Esophagus squamous epithelium (tissue), 5 donors: ENCODE data around the gene DLGAP1. TPM values are rescaled to one million over a fixed set of nuclear protein-coding genes. Genes with fewer than 3 reads are reported as not detected.

ENCODE experiments used
- DNase-seq: peaks from one replicate; lab custom pipeline; 2025; lab: John Stamatoyannopoulos, UW
- H3K27ac ChIP-seq, 4 donors: fragments of 200-600 bp; sonication (generic); one replicate each; pipeline ENCODE4 v1.5.1; 2016 to 2019; ENCODE audit warnings: mild to moderate bottlenecking in 1 of 4
- H3K27me3 ChIP-seq, 4 donors: fragments of 200-600 bp; sonication (generic); 1 replicate in 3 of 4; 2 replicates in 1 of 4; pipeline versions ENCODE4 v1.5.1 to v1.6.0; 2017 to 2021; ENCODE audit warnings: antibody characterized with exemption in 1 of 4
- H3K36me3 ChIP-seq, 3 donors: fragments of 200-600 bp; sonication (generic); one replicate each; pipeline ENCODE4 v1.5.1; 2016 to 2019
- H3K4me1 ChIP-seq, 3 donors: fragments of 200-600 bp; sonication (generic); one replicate each; pipeline ENCODE4 v1.5.1; 2017 to 2019
- H3K4me3 ChIP-seq, 4 donors: fragments of 200-600 bp; sonication (generic); 1 replicate in 3 of 4; 2 replicates in 1 of 4; pipeline ENCODE4 v1.5.1; 2016 to 2019; ENCODE audit warnings: mild to moderate bottlenecking in 2 of 4, moderate library complexity in 1 of 4
- H3K9me3 ChIP-seq, 3 donors: fragments of 200-600 bp; sonication (generic); one replicate each; pipeline ENCODE4 v1.5.1; 2016 to 2019
- CTCF ChIP-seq, 6 experiments: fragments of 450-650 bp in 4 of 6; fragments of 200-600 bp in 2 of 6; sonication (generic) in 2 of 6; IDR thresholded peaks; one replicate each; pipeline ENCODE4 v1.5.1; 2016 to 2019; ENCODE audit warnings: antibody characterized with exemption in 6 of 6, mild to moderate bottlenecking in 4 of 6, moderate library complexity in 4 of 6
- POLR2A ChIP-seq, 4 donors: fragments of 450-650 bp; IDR thresholded peaks; one replicate each; pipeline ENCODE4 v1.6.1; 2017; ENCODE audit warnings: antibody characterized with exemption in 4 of 4, mild to moderate bottlenecking in 4 of 4, moderate library complexity in 3 of 4
- WGBS, 2 donors: methylation state at CpG; one replicate each; pipeline ENCODE4 v1.1.5; 2018; 5-methylcytosine and 5-hydroxymethylcytosine counted together
- intact Hi-C: fragments of 100-400 bp; cut with DNase I; formaldehyde crosslinking; loops from one replicate; pipeline ENCODE4 v1.15.0; 2022
- total RNA-seq, 4 donors: library from RNA; depleted of rRNA; stranded (reverse); fragments of >200 nt; gene quantifications; one replicate each; pipeline ENCODE4 v1.1.0, GENCODE V29; 2016
- donor health status: DM: yes; HTN: yes; CAD: no.

Gene DLGAP1
- total RNA-seq, 4 donors from 2014 or later, result 0.09 to 1.5 (median 0.52) TPM

GRCh38 chr18:3675994-3676393 lies 779.1 kb downstream of the DLGAP1 start:
- Histone ChIP-seq H3K9me3 (no peaks in the 10 kb centered on the region), H3K27me3 (no peaks in the 10 kb centered on the region), H3K27ac (no peak overlapping the region), H3K4me3 (no peak overlapping the region), H3K36me3 (no peaks in the 10 kb centered on the region), H3K4me1 (peaks cover 0 to 8% (median 4%) of the 10 kb centered on the region in 3 donors)
- WGBS, 2 donors, result 90 to 95% methylated on average over 8 of the region's 8 CpGs
- intact Hi-C loops, result no loop called here
- DNase-seq, result no peak
- TF ChIP-seq CTCF (IDR thresholded peaks at IDR 0.05), result no peak
- TF ChIP-seq POLR2A (IDR thresholded peaks at IDR 0.05), result no peak

GRCh38 chr18:3675446-3675845 lies 779.7 kb downstream of the DLGAP1 start:
- H3K36me3 ChIP-seq, result no peaks in the 10 kb centered on the region
- H3K4me1 ChIP-seq, result peaks cover 0 to 8% (median 4%) of the 10 kb centered on the region in 3 donors
- H3K27me3 ChIP-seq, result no peaks in the 10 kb centered on the region
- no peaks in the 10 kb centered on the region for H3K9me3 ChIP-seq
- no peak overlapping the region for H3K27ac ChIP-seq
- TF ChIP-seq POLR2A (IDR thresholded peaks at IDR 0.05) (no peak), CTCF (IDR thresholded peaks at IDR 0.05) (no peak)
- H3K4me3 ChIP-seq, result no peak overlapping the region
- 81 to 89% methylated on average over 3 of the region's 3 CpGs for WGBS, 2 donors
- intact Hi-C loops, result no loop called here
- DNase-seq, result no peak

- Histone ChIP-seq H3K27me3 (no peaks in the 10 kb centered on the region), H3K4me1 (peaks cover 0 to 1% (median 0%) of the 10 kb centered on the region in 3 donors), H3K4me3 (no peak overlapping the region), H3K9me3 (no peaks in the 10 kb centered on the region), H3K27ac (no peak overlapping the region), H3K36me3 (no peaks in the 10 kb centered on the region)
- intact Hi-C loops, result no loop called here
- no peak for TF ChIP-seq CTCF (IDR thresholded peaks at IDR 0.05)
- no peak for TF ChIP-seq POLR2A (IDR thresholded peaks at IDR 0.05)
- WGBS, 2 donors, result 16 to 49% methylated on average over 2 of the region's 2 CpGs
- DNase-seq, result no peak
Measured at GRCh38 chr18:3671176-3671575, 783.9 kb downstream of the DLGAP1 start.

- no peak for TF ChIP-seq CTCF (IDR thresholded peaks at IDR 0.05)
- TF ChIP-seq POLR2A (IDR thresholded peaks at IDR 0.05), result no peak
- H3K9me3 ChIP-seq, result no peaks in the 10 kb centered on the region
- H3K4me3 ChIP-seq, result no peak overlapping the region
- DNase-seq, result no peak
- intact Hi-C loops, result loop anchor here (5.0 to 10.0 kb wide), 3 partner anchors 75 to 387 kb away; partner anchors contain the start of gene TGIF1
- 94 to 98% methylated on average over 15 to 16 of the region's 17 CpGs for WGBS, 2 donors
- H3K36me3 ChIP-seq, result no peaks in the 10 kb centered on the region
- no peak overlapping the region for H3K27ac ChIP-seq
- H3K4me1 ChIP-seq, result peaks cover 4 to 18% (median 10%) of the 10 kb centered on the region in 3 donors
- H3K27me3 ChIP-seq, result no peaks in the 10 kb centered on the region
Measured at GRCh38 chr18:3669376-3669775, 785.7 kb downstream of the DLGAP1 start.

GRCh38 chr18:3667255-3668137 lies 787.6 kb downstream of the DLGAP1 start:
- H3K4me1 ChIP-seq, result peaks cover 4 to 18% (median 10%) of the 10 kb centered on the region in 3 donors
- TF ChIP-seq CTCF (IDR thresholded peaks at IDR 0.05) (no peak), POLR2A (IDR thresholded peaks at IDR 0.05) (no peak)
- no peak overlapping the region for H3K27ac ChIP-seq
- 46 to 56% methylated on average over 3 to 8 of the region's 8 CpGs for WGBS, 2 donors
- intact Hi-C loops, result loop anchor here (5.0 to 10.0 kb wide), 3 partner anchors 73 to 385 kb away; partner anchors contain the start of gene TGIF1
- no peaks in the 10 kb centered on the region for H3K27me3 ChIP-seq
- no peaks in the 10 kb centered on the region for H3K36me3 ChIP-seq
- no peak overlapping the region for H3K4me3 ChIP-seq
- no peak for DNase-seq
- no peaks in the 10 kb centered on the region for H3K9me3 ChIP-seq
